ENCODE data around the gene PLEKHG1. TPM values are rescaled to one million over a fixed set of nuclear protein-coding genes. Genes with fewer than 3 reads are reported as not detected.

The PLEKHG1 gene
- total RNA-seq, 2 donors from 2014 or later = 1.5 to 2.4 TPM

- no peak overlapping the region for H3K27ac Mint-ChIP-seq
- Histone ChIP-seq H3K9me3 (ENCODE audit: control insufficient read depth, low read length) (no peaks in the 10 kb centered on the region), H3K27ac (ENCODE audit: low read depth, low read length) (no peak overlapping the region), H3K36me3 (ENCODE audit: control insufficient read depth, insufficient read depth, low read length) (no peaks in the 10 kb centered on the region), H3K27me3 (ENCODE audit: control insufficient read depth, insufficient read depth, low read length, poor library complexity, severe bottlenecking) (no peaks in the 10 kb centered on the region), H3K4me3 (ENCODE audit: low read length) (no peak overlapping the region), H3K9ac (ENCODE audit: extremely low read depth, low read length, poor library complexity, severe bottlenecking) (no peak overlapping the region), H3K4me1 (ENCODE audit: control insufficient read depth, insufficient read depth, low read length) (no peaks in the 10 kb centered on the region)
- no peak for TF ChIP-seq CTCF (conservative IDR thresholded peaks at IDR 0.05)
- no peaks in the 10 kb centered on the region for H3K27me3 Mint-ChIP-seq (ENCODE audit: insufficient read depth)
- 81 to 100% methylated on average over 1 to 2 of the region's 2 CpGs for WGBS, 2 experiments (ENCODE audit: insufficient coverage in 1 of 2, insufficient read length in 1 of 2)
- peaks cover 11% of the 10 kb centered on the region for H3K4me1 Mint-ChIP-seq
- no peak overlapping the region for H3K4me3 Mint-ChIP-seq
- H3K9me3 Mint-ChIP-seq = no peaks in the 10 kb centered on the region
- DNase-seq = no peak
- no peaks in the 10 kb centered on the region for H3K36me3 Mint-ChIP-seq (ENCODE audit: low read depth)
Measured at GRCh38 chr6:150620763-150621162, 21.1 kb downstream of the PLEKHG1 start.

- H3K27ac Mint-ChIP-seq = no peak overlapping the region
- H3K27me3 Mint-ChIP-seq (ENCODE audit: insufficient read depth) = no peaks in the 10 kb centered on the region
- Histone ChIP-seq H3K4me1 (ENCODE audit: control insufficient read depth, insufficient read depth, low read length) (no peaks in the 10 kb centered on the region), H3K36me3 (ENCODE audit: control insufficient read depth, insufficient read depth, low read length) (no peaks in the 10 kb centered on the region), H3K9me3 (ENCODE audit: control insufficient read depth, low read length) (no peaks in the 10 kb centered on the region), H3K27ac (ENCODE audit: low read depth, low read length) (no peak overlapping the region), H3K9ac (ENCODE audit: extremely low read depth, low read length, poor library complexity, severe bottlenecking) (no peak overlapping the region), H3K4me3 (ENCODE audit: low read length) (no peak overlapping the region), H3K27me3 (ENCODE audit: control insufficient read depth, insufficient read depth, low read length, poor library complexity, severe bottlenecking) (no peaks in the 10 kb centered on the region)
- no peak for TF ChIP-seq CTCF (conservative IDR thresholded peaks at IDR 0.05)
- no peak overlapping the region for H3K4me3 Mint-ChIP-seq
- no peaks in the 10 kb centered on the region for H3K36me3 Mint-ChIP-seq (ENCODE audit: low read depth)
- 93 to 100% methylated on average over 1 to 4 of the region's 4 CpGs for WGBS, 2 experiments (ENCODE audit: insufficient coverage in 1 of 2, insufficient read length in 1 of 2)
- no peak for DNase-seq
- no peaks in the 10 kb centered on the region for H3K9me3 Mint-ChIP-seq
- H3K4me1 Mint-ChIP-seq = peaks cover 6% of the 10 kb centered on the region
Measured at GRCh38 chr6:150622476-150622875, 22.8 kb downstream of the PLEKHG1 start.

GRCh38 chr6:150622941-150623874 is 23.5 kb downstream of the PLEKHG1 start:
- Mint-ChIP-seq H3K27ac (no peak overlapping the region), H3K4me3 (no peak overlapping the region), H3K4me1 (peaks cover 3% of the 10 kb centered on the region), H3K9me3 (no peaks in the 10 kb centered on the region), H3K36me3 (ENCODE audit: low read depth) (no peaks in the 10 kb centered on the region), H3K27me3 (ENCODE audit: insufficient read depth) (no peaks in the 10 kb centered on the region)
- Histone ChIP-seq H3K27me3 (ENCODE audit: control insufficient read depth, insufficient read depth, low read length, poor library complexity, severe bottlenecking) (no peaks in the 10 kb centered on the region), H3K4me3 (ENCODE audit: low read length) (no peak overlapping the region), H3K36me3 (ENCODE audit: control insufficient read depth, insufficient read depth, low read length) (no peaks in the 10 kb centered on the region), H3K4me1 (ENCODE audit: control insufficient read depth, insufficient read depth, low read length) (no peaks in the 10 kb centered on the region), H3K9ac (ENCODE audit: extremely low read depth, low read length, poor library complexity, severe bottlenecking) (no peak overlapping the region), H3K9me3 (ENCODE audit: control insufficient read depth, low read length) (no peaks in the 10 kb centered on the region), H3K27ac (ENCODE audit: low read depth, low read length) (no peak overlapping the region)
- no peak for DNase-seq
- WGBS, 2 experiments (ENCODE audit: insufficient coverage in 1 of 2, insufficient read length in 1 of 2) = 94 to 97% methylated on average over 12 to 16 of the region's 18 CpGs
- TF ChIP-seq CTCF (conservative IDR thresholded peaks at IDR 0.05) = no peak
